NCI-H1105 treated with DMSO at 0.1 percent for 48 hours (cell line): Measurements from ENCODE around the gene ERCC2.

Source experiments
- DNase-seq: peaks from one replicate; lab custom pipeline; 2025; lab: John Stamatoyannopoulos, UW

The ERCC2 gene

DNA sequence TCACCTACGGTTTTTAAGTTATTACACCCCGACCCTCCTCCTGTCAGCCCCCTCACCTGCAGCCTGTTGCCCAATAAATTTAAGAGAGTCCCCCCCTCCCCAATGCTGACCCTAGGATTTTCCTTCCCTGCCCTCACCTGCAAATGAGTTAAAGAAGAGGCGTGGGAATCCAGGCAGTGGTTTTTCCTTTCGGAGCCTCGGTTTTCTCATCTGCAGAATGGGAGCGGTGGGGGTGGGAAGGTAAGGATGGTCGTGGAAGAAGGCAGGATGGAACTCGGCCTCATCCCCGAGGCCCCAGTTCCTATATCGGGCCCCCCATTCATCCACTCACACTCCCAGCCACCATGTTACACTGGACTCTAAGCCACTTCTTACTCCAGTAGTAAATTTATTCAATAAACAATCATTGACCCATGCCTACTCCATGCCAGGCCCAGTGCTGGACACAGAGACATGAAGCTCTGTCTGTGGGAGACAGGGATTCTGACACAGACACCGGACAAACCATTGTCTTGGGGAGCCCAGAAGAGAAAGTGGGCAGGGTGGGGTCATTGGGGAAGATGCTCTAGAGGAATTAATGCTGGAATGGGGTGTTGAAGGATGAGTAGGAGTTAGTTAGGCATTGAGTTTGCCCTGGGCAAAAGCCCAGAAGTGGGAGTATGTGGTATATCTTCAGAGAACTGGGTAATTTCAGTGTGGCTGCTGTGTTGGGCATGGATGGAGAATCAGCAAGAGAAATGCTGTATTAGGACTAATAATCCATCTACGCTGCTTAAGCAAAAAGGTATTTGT is 66.9 kb downstream of the ERCC2 start:
- DNase-seq = no peak

DNA sequence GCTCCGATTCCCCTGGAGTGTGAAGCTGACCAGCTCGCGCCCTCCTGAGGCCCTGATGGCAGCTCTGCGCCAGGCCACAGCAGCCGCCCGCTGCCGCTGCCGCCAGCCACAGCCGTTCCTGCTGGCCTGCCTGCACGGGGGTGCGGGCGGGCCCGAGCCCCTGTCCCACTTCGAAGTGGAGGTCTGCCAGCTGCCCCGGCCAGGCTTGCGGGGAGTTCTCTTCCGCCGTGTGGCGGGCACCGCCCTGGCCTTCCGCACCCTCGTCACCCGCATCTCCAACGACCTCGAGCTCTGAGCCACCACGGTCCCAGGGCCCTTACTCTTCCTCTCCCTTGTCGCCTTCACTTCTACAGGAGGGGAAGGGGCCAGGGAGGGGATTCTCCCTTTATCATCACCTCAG is 68.0 kb downstream of the ERCC2 start:
- DNase-seq = no peak
